ENCODE data around the gene LYRM4.

DNA sequence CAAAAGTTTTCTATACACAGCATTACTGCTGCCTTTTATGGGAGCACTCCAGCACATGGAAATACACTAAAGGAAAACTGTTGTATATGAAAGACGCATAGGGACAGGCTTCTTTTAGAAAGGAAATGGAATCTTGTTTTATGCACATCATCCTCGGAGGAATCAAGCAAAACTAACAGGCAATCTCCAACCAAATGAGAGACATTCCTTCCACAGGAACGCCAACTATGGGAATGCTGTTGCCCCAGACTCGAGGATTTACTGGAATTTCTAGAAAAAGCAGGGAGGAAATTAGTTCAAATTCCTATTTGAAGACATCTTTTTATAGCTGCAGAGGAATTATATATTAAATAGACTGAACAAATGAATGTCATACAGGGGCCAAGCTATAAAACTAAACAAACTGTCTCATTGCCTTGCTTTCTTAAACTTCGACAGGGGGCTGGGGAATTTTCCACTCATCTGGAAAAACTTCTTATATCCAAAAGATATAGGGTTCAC lies 52.2 kb downstream of the LYRM4 start:
- TF ChIP-seq, protein P1, sequence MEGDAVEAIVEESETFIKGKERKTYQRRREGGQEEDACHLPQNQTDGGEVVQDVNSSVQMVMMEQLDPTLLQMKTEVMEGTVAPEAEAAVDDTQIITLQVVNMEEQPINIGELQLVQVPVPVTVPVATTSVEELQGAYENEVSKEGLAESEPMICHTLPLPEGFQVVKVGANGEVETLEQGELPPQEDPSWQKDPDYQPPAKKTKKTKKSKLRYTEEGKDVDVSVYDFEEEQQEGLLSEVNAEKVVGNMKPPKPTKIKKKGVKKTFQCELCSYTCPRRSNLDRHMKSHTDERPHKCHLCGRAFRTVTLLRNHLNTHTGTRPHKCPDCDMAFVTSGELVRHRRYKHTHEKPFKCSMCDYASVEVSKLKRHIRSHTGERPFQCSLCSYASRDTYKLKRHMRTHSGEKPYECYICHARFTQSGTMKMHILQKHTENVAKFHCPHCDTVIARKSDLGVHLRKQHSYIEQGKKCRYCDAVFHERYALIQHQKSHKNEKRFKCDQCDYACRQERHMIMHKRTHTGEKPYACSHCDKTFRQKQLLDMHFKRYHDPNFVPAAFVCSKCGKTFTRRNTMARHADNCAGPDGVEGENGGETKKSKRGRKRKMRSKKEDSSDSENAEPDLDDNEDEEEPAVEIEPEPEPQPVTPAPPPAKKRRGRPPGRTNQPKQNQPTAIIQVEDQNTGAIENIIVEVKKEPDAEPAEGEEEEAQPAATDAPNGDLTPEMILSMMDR (IDR thresholded peaks at IDR 0.05; ENCODE audit: poor library complexity, severe bottlenecking), result no peak
- TF ChIP-seq RAD21 (conservative IDR thresholded peaks at IDR 0.05) (no peak), POLR2AphosphoS5 (IDR thresholded peaks at IDR 0.05) (no peak)

Measured in neural cell (in vitro differentiated cells).